BJ (cell line): Measurements from ENCODE around the gene SSNA1. TPM values are rescaled to one million over a fixed set of nuclear protein-coding genes. Genes with fewer than 3 reads are reported as not detected.
A peak's percentile ranks its signal among the peaks of the same experiment; 100 is the strongest.

Experiments
- CTCF ChIA-PET: fragments of 350-600 bp; formaldehyde crosslinking; extraction: SDS; loops from one replicate; lab custom pipeline; 2021; ENCODE audit warnings: antibody characterized with exemption, inconsistent platforms; lab: Yijun Ruan, JAX
- POLR2A ChIA-PET: fragments of 300-600 bp; sonication (Branson Sonifier 250); formaldehyde crosslinking; extraction: SDS; loops from one replicate; lab custom pipeline; 2021; ENCODE audit warnings: antibody characterized with exemption; lab: Charles Lee
- DNase-seq: peaks from one replicate; pipeline ENCODE4 v3.0.0-alpha.2; 2011; ENCODE audit warnings: low read depth
- H3K27me3 ChIP-seq: 2 replicates; pipeline ENCODE4 v1.6.0; 2011; ENCODE audit warnings: low read length; ENCODE audit not compliant: control insufficient read depth, insufficient read depth
- H3K36me3 ChIP-seq: 2 replicates; pipeline ENCODE4 v1.5.1; 2011; ENCODE audit warnings: low read length; ENCODE audit not compliant: control insufficient read depth, insufficient read depth
- H3K4me3 ChIP-seq: 2 replicates; pipeline ENCODE4 v1.5.1; 2011; ENCODE audit warnings: low read depth, mild to moderate bottlenecking, control low read depth, low read length
- polyA minus RNA-seq: library from RNA; depleted of rRNA, polyadenylated mRNA; stranded (reverse); fragments of >200 nt; gene quantifications from 2 replicates; pipeline ENCODE4 v1.2.3, GENCODE V29; 2011; rRNA and poly(A)+ RNA removed
- polyA plus RNA-seq: library from polyadenylated mRNA; depleted of rRNA; stranded (reverse); fragments of >200 nt; gene quantifications from 2 replicates; pipeline ENCODE4 v1.2.3, GENCODE V29; 2011; rRNA removed
- TF ChIP-seq, protein P1 (sequence below): IDR thresholded peaks from 2 replicates; pipeline ENCODE4 v1.5.1; 2011; ENCODE audit warnings: low read depth, mild to moderate bottlenecking, control low read depth, inconsistent platforms, low read length, moderate library complexity; ENCODE audit not compliant: insufficient read depth

Gene SSNA1, protein sequence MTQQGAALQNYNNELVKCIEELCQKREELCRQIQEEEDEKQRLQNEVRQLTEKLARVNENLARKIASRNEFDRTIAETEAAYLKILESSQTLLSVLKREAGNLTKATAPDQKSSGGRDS
- 53.8 and 81.4 TPM in 2 replicates for polyA plus RNA-seq
- polyA minus RNA-seq: 17.3 and 17.5 TPM in 2 replicates

DNA sequence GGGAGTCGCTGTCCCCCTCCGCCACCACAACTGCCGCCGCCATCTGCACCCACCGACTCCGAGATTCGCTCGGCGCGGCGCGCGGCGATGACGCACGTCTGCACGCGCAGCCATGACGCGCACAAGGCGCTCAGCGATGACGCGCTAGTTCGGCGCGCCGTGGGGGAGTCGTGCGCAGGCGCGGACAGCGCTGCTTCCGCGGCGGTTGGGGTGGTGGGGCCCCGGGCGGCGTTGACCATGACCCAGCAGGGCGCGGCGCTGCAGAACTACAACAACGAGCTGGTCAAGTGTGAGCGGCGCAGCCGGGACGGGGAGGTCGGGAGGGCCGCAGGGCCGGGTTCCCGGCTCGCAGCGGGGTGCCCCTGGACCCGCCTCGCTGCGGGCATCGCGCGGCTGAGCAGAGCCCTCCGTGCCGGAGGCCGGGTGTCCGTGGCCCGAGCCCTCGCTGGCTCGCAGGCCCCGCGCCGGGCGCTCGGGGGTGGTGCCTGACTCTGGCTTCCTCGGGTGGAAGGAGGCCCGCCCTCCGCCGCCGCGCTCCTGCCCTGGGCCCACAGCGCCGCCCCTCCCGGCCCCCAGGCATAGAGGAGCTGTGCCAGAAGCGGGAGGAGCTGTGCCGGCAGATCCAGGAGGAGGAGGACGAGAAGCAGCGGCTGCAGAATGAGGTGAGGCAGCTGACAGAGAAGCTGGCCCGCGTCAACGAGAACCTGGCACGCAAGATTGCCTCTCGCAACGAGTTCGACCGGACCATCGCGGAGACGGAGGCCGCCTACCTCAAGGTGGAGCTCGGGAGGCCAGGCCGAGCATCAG is at the start of gene SSNA1, which contains the start of gene ANAPC2:
Gene SSNA1 (plus strand): TSS at position 187 of the 807 bp plus-strand sequence. CDS start 51 bp downstream, at position 238.
Gene ANAPC2 (minus strand): TSS at position 71 of the 807 bp plus-strand sequence. CDS start 28 bp downstream, at position 43.
- DNase-seq: peak; percentile 50
- no peaks in the 10 kb centered on the region for H3K27me3 ChIP-seq
- CTCF ChIA-PET: interaction anchor here (0.6 to 1.5 kb wide), 8 partner anchors 10 to 407 kb away, joined by 3 to 8 read pairs (median 3); partner anchors contain the start of gene RNF224
- POLR2A ChIA-PET: interaction anchor here (0.6 to 0.9 kb wide), 4 partner anchors 11 to 389 kb away, joined by 3 to 11 read pairs (median 4); no protein-coding TSS in a partner anchor
- peaks cover 33% of the 10 kb centered on the region for H3K36me3 ChIP-seq
- TF ChIP-seq, protein P1, sequence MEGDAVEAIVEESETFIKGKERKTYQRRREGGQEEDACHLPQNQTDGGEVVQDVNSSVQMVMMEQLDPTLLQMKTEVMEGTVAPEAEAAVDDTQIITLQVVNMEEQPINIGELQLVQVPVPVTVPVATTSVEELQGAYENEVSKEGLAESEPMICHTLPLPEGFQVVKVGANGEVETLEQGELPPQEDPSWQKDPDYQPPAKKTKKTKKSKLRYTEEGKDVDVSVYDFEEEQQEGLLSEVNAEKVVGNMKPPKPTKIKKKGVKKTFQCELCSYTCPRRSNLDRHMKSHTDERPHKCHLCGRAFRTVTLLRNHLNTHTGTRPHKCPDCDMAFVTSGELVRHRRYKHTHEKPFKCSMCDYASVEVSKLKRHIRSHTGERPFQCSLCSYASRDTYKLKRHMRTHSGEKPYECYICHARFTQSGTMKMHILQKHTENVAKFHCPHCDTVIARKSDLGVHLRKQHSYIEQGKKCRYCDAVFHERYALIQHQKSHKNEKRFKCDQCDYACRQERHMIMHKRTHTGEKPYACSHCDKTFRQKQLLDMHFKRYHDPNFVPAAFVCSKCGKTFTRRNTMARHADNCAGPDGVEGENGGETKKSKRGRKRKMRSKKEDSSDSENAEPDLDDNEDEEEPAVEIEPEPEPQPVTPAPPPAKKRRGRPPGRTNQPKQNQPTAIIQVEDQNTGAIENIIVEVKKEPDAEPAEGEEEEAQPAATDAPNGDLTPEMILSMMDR: peak; percentile 60
- peak within 1 kb of the TSS; percentile 98 for H3K4me3 ChIP-seq

DNA sequence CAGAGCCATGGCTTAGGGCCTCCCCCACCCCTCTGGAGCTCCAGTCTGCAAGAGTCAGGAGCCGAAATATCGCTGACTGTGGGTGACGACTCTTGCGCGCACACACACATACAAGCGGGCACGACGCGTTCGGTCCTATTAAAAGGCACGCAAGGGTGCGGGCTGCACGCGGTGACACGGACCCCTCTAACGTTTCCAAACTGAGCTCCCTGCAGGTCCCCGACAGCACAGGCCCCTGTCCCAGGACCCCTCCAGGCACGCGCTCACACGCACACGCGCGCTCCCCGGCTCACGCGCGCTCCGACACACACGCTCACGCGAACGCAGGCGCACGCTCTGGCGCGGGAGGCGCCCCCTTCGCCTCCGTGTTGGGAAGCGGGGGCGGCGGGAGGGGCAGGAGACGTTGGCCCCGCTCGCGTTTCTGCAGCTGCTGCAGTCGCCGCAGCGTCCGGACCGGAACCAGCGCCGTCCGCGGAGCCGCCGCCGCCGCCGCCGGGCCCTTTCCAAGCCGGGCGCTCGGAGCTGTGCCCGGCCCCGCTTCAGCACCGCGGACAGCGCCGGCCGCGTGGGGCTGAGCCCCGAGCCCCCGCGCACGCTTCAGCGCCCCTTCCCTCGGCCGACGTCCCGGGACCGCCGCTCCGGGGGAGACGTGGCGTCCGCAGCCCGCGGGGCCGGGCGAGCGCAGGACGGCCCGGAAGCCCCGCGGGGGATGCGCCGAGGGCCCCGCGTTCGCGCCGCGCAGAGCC is 49.6 kb upstream of the SSNA1 start, which contains the start of gene GRIN1:
Gene GRIN1 (plus strand): TSS at position 433 of the 746 bp plus-strand sequence. CDS start 333 bp downstream, outside the sequence.
- ChIA-PET CTCF (interaction anchor here (1.0 to 1.3 kb wide), 3 partner anchors 12 to 104 kb away, joined by 3 to 4 read pairs (median 3); no protein-coding TSS in a partner anchor), POLR2A (no interaction called here)
- Histone ChIP-seq H3K4me3 (no peak within 1 kb of the TSS), H3K27me3 (peaks cover 31% of the 10 kb centered on the region), H3K36me3 (no peaks in the 10 kb centered on the region)
- TF ChIP-seq, protein P1: no peak
- no peak for DNase-seq

- H3K4me3 ChIP-seq: no peak overlapping the region
- no peaks in the 10 kb centered on the region for H3K36me3 ChIP-seq
- TF ChIP-seq, protein P1: no peak
- no peak for DNase-seq
- ChIA-PET CTCF (interaction anchor here (1.0 to 1.3 kb wide), 3 partner anchors 12 to 105 kb away, joined by 3 to 4 read pairs (median 3); no protein-coding TSS in a partner anchor), POLR2A (no interaction called here)
- peaks cover 31% of the 10 kb centered on the region for H3K27me3 ChIP-seq
Measured at GRCh38 chr9:137139468-137140150, 48.9 kb upstream of the SSNA1 start.

DNA sequence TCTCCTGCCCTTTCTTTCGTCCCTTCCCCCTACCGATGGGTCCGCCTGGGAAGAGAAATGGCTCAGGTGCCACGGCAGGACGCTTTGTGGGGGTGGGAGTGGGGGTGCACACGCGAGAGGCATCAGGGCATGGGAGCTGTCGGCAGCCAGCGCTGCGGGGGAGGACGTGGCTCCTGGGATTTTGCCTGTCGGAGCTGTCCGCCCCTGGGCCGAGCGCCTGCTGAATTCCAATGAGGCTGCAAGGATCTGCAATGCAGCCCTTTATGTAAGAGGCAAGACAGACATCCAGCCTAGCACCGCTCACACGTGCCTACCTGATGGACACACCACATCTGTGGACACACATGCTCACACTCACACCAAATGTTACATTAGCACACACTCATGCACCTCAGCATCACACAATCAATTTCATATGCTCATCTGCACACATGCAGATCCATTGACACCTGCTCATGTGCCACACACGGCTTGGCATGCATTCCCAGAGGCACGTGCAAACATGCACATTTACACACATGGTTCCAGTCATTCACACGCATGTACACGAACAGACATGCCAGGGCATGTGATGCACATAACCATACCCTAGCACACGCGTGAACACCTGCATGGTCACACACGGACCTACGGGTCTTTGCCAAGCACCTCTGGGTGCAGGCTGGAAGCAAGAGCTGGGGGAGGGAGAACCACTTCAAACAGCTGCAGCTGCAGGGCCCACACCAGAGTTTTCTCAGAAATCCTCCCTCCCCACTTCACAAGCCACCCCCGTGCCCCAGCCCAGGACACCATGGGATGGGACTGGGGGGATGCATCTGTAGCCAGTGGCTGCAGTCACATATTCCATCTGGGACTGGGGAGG is 48.1 kb upstream of the SSNA1 start:
- Histone ChIP-seq H3K4me3 (no peak overlapping the region), H3K27me3 (peaks cover 31% of the 10 kb centered on the region), H3K36me3 (no peaks in the 10 kb centered on the region)
- TF ChIP-seq, protein P1: no peak
- CTCF ChIA-PET: interaction anchor here (0.8 to 2.1 kb wide), 3 partner anchors 17 to 21 kb away, joined by 3 to 5 read pairs (median 3); no protein-coding TSS in a partner anchor
- no peak for DNase-seq
- POLR2A ChIA-PET: no interaction called here
